Measurements from ENCODE around the gene C1QTNF6.

GRCh38 chr22:37140686-37141323 lies 47.2 kb downstream of the C1QTNF6 start:
- TF ChIP-seq CTCF (conservative IDR thresholded peaks at IDR 0.05; ENCODE audit: low read length): no peak
- no peak for TF ChIP-seq EZH2phosphoT487 (IDR thresholded peaks at IDR 0.05; ENCODE audit: borderline replicate concordance)

Measured in Loucy (cell line).